Smooth muscle cell (in vitro differentiated cells): ENCODE results near the gene CDK14. TPM values are rescaled to one million over a fixed set of nuclear protein-coding genes. Genes with fewer than 3 reads are reported as not detected.

Source experiments
- DNase-seq: peaks from one replicate; lab custom pipeline; 2025; ENCODE audit not compliant: unreplicated experiment; lab: John Stamatoyannopoulos, UW
- H2AFZ ChIP-seq: fragments of 200-600 bp; sonication (generic); 2 replicates; pipeline ENCODE4 v1.6.0; 2016; ENCODE audit warnings: antibody characterized with exemption, low read depth, mild to moderate bottlenecking
- H3F3A ChIP-seq: fragments of 200-600 bp; sonication (generic); 2 replicates; pipeline ENCODE4 v1.6.0; 2017; ENCODE audit warnings: antibody characterized with exemption, low read depth
- H3K27ac ChIP-seq: fragments of 200-600 bp; sonication (generic); 2 replicates; pipeline ENCODE4 v1.5.1; 2016; ENCODE audit warnings: low read depth, mild to moderate bottlenecking
- H3K27me3 ChIP-seq: fragments of 200-600 bp; sonication (generic); 2 replicates; pipeline ENCODE4 v1.6.1; 2016; ENCODE audit warnings: low read depth, mild to moderate bottlenecking
- H3K36me3 ChIP-seq: fragments of 200-600 bp; sonication (generic); 2 replicates; pipeline ENCODE4 v1.5.1; 2016; ENCODE audit warnings: low read depth
- H3K4me1 ChIP-seq: fragments of 200-600 bp; sonication (generic); 2 replicates; pipeline ENCODE4 v1.5.1; 2016; ENCODE audit warnings: low read depth
- H3K4me2 ChIP-seq: fragments of 200-600 bp; sonication (generic); 2 replicates; pipeline ENCODE4 v1.6.0; 2016; ENCODE audit warnings: mild to moderate bottlenecking
- H3K4me3 ChIP-seq: fragments of 200-600 bp; sonication (generic); 2 replicates; pipeline ENCODE4 v1.5.1; 2016; ENCODE audit warnings: mild to moderate bottlenecking
- H3K79me2 ChIP-seq: fragments of 200-600 bp; sonication (generic); 2 replicates; pipeline ENCODE4 v1.6.0; 2016; ENCODE audit warnings: low read depth, mild to moderate bottlenecking
- H3K9ac ChIP-seq: fragments of 200-600 bp; sonication (generic); 2 replicates; pipeline ENCODE4 v1.6.0; 2016; ENCODE audit warnings: low read depth
- H3K9me3 ChIP-seq: fragments of 200-600 bp; sonication (generic); replicated peaks from 2 replicates; pipeline ENCODE4 v1.5.1; 2016; ENCODE audit warnings: low read depth
- H4K20me1 ChIP-seq: fragments of 200-600 bp; sonication (generic); 2 replicates; pipeline ENCODE4 v1.6.0; 2016; ENCODE audit warnings: low read depth
- WGBS: methylation state at CpG from one replicate; pipeline ENCODE4 v1.1.7; 2016; ENCODE audit warnings: low lambda C conversion rate; 5-methylcytosine and 5-hydroxymethylcytosine counted together
- polyA plus RNA-seq: library from polyadenylated mRNA; unstranded; fragments of >200 nt; fragmentation: Nextera tagmentation; extraction: Ambion mirVana; gene quantifications from 2 replicates; pipeline ENCODE4 v1.2.1, GENCODE V29; 2016
- total RNA-seq: library from RNA; depleted of rRNA; stranded (reverse); fragments of >200 nt; gene quantifications from 2 replicates; pipeline ENCODE4 v1.2.3, GENCODE V29; 2014
- TF ChIP-seq, protein P1 (sequence below): fragments of 200-600 bp; sonication (generic); IDR thresholded peaks from 2 replicates; pipeline ENCODE4 v1.5.1; 2017; ENCODE audit warnings: borderline replicate concordance, mild to moderate bottlenecking, antibody characterized with exemption; ENCODE audit not compliant: insufficient read depth, poor library complexity, severe bottlenecking

CDK14 gene
- total and polyA plus RNA-seq, 2 experiments from 2014 or later = 4.1 to 5.3 TPM

DNA sequence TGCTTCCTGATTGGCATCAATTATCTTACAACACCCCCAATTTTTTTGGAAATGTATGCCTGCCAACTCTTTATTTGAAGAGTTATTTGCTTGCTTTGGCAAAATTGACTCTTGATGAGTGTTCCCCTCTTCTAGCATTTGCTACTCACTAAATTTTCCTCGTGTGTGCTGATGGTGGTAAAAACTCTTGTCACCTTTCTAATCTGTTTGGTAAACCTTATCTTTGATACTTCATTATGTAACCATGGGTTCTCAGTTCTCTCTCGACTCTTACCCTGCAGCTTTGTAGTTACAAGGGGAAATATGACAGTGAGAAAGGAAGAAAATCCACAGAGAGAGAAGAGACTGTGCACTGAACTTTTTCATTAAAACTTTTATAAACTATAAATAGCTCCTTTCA, 102.5 kb downstream of the CDK14 start:
- no peaks in the 10 kb centered on the region for H3K79me2 ChIP-seq

DNA sequence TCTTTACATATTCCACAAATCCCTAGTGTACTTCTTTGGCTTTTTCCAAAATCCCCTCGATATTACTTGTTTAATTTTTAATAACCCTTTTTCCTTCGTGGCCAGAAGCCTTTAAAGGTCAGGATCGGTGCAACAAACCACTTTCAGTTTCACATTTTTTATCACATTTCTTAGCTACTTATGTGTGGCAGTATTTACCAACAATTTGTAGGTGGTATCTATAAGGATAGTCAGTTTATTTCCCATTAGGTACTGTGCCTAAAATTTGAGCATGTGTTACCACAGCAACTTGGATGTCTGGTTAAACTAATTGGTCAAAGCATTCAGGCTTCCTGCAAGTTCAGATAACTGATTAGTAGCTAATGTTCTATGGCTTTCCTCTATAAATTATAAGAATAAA, 104.9 kb downstream of the CDK14 start:
- Histone ChIP-seq H3K27me3 (no peaks in the 10 kb centered on the region), H3K4me2 (no peak overlapping the region), H3K27ac (no peak overlapping the region), H3K4me3 (no peak overlapping the region), H3K9me3 (no peaks in the 10 kb centered on the region), H4K20me1 (no peaks in the 10 kb centered on the region), H3K79me2 (no peaks in the 10 kb centered on the region), H2AFZ (no peak overlapping the region), H3K36me3 (no peaks in the 10 kb centered on the region), H3F3A (no peaks in the 10 kb centered on the region), H3K9ac (no peak overlapping the region), H3K4me1 (peaks cover 17% of the 10 kb centered on the region)
- TF ChIP-seq, protein P1, sequence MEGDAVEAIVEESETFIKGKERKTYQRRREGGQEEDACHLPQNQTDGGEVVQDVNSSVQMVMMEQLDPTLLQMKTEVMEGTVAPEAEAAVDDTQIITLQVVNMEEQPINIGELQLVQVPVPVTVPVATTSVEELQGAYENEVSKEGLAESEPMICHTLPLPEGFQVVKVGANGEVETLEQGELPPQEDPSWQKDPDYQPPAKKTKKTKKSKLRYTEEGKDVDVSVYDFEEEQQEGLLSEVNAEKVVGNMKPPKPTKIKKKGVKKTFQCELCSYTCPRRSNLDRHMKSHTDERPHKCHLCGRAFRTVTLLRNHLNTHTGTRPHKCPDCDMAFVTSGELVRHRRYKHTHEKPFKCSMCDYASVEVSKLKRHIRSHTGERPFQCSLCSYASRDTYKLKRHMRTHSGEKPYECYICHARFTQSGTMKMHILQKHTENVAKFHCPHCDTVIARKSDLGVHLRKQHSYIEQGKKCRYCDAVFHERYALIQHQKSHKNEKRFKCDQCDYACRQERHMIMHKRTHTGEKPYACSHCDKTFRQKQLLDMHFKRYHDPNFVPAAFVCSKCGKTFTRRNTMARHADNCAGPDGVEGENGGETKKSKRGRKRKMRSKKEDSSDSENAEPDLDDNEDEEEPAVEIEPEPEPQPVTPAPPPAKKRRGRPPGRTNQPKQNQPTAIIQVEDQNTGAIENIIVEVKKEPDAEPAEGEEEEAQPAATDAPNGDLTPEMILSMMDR = no peak
- WGBS = 89% methylated on average over 3 of the region's 3 CpGs
- DNase-seq = no peak

More for the DNA sequence above, 102.5 kb downstream of the CDK14 start:
- 46% methylated on average over 2 of the region's 2 CpGs for WGBS
- Histone ChIP-seq H3K27me3 (no peaks in the 10 kb centered on the region), H3K4me2 (no peak overlapping the region), H3K4me1 (peaks cover 8% of the 10 kb centered on the region), H3K9ac (no peak overlapping the region), H2AFZ (no peak overlapping the region), H3K27ac (no peak overlapping the region), H3K9me3 (no peaks in the 10 kb centered on the region), H3F3A (no peaks in the 10 kb centered on the region), H4K20me1 (no peaks in the 10 kb centered on the region), H3K36me3 (no peaks in the 10 kb centered on the region), H3K4me3 (no peak overlapping the region)
- DNase-seq = no peak
- TF ChIP-seq, protein P1 = no peak

DNA sequence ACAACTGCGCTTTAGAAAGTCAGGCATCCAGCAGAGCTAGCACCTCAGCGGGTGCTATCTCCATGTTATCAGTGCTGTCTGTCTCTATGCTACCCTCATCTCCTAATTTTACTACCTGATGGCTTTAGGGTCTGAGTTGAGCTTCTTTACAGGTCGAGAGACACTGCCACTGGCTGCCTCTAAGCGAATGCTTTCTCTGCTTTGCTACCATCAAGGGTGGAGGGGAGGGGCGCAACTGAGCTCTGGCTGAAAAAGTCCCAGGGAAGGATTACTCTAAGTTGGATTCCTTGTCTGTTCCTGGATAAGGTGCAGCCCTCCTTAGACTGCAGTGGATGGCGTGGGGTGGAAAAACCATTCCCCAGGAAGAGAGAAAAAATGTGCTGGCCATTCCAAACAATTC, 105.7 kb downstream of the CDK14 start:
- TF ChIP-seq, protein P1 = no peak
- no peak overlapping the region for H3K9ac ChIP-seq
- H3K9me3 ChIP-seq = no peaks in the 10 kb centered on the region
- H3K27ac ChIP-seq = no peak overlapping the region
- no peaks in the 10 kb centered on the region for H4K20me1 ChIP-seq
- no peak overlapping the region for H3K4me2 ChIP-seq
- H3F3A ChIP-seq = no peaks in the 10 kb centered on the region
- H2AFZ ChIP-seq = no peak overlapping the region
- H3K27me3 ChIP-seq = no peaks in the 10 kb centered on the region
- no peak for DNase-seq
- H3K36me3 ChIP-seq = no peaks in the 10 kb centered on the region
- H3K4me3 ChIP-seq = no peak overlapping the region
- H3K4me1 ChIP-seq = peaks cover 25% of the 10 kb centered on the region
- whole genome bisulfite sequencing = 48% methylated on average over 6 of the region's 6 CpGs
- no peaks in the 10 kb centered on the region for H3K79me2 ChIP-seq

DNA sequence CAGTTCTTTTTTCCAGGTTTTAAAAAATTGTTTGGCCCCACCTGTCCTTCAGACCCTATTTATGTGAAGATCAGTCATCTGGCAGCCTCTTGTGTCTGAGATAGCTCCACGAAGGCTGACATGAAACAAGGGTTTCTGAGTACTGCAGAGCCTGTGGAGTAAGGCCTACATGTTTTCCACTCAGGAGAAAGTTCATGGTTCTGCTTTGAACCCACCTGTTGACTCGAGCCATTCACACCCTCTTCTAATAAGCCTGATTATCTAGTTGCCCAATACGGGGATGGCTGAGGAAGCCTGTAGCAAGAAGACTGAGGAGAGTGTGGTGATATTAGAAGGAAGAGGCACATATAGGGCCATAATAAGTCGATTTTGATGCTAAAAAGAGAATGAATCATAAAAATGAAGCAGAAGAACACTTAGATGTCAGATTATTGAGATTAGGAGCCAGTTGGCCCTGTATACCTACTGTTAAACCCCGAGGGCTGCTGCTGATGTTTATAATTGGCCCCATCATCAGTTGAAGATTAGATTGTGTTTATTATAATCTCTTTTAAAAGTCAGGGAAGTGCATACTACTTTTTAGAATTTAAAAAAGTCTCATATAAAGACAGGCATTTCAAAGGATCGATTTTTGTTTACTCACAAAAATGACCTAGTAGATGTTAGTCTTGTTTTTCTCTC, 109.4 kb downstream of the CDK14 start:
- Histone ChIP-seq H3K4me2 (peak overlapping the region; percentile 15), H3K36me3 (no peaks in the 10 kb centered on the region), H3K27ac (no peak overlapping the region), H3K9ac (no peak overlapping the region), H3K4me3 (no peak overlapping the region), H3F3A (peaks cover 3% of the 10 kb centered on the region), H2AFZ (no peak overlapping the region), H3K79me2 (no peaks in the 10 kb centered on the region), H3K27me3 (no peaks in the 10 kb centered on the region), H4K20me1 (no peaks in the 10 kb centered on the region), H3K9me3 (no peaks in the 10 kb centered on the region), H3K4me1 (peaks cover 41% of the 10 kb centered on the region)
- DNase-seq = no peak
- 44% methylated on average over 6 of the region's 6 CpGs for WGBS
- TF ChIP-seq, protein P1 = no peak
